Activated T-cell treated with anti-CD3 and anti-CD28 coated beads for 48 hours (primary cell): ENCODE measurements around the gene PRKAA2.
"Not testable (repeated sequence)": the region's sequence is repeated elsewhere in the genome, so short reads cannot be mapped to it uniquely, and the experiment has no call there.

Source experiments
- DNase-seq: peaks from one replicate; pipeline ENCODE4 v3.0.0-alpha.2; 2020; ENCODE audit warnings: low read depth

Gene PRKAA2

GRCh38 chr1:56644919-56645676 is at the start of gene PRKAA2:
Gene PRKAA2, plus strand, starts transcription at chr1:56645314. Its CDS starts 74 bp downstream, at chr1:56645388.
- DNase-seq = no peak

- not testable (repeated sequence) for DNase-seq
These were observed 49.5 kb upstream of the PRKAA2 start for GRCh38 chr1:56595397-56596191.

- DNase-seq = not testable (repeated sequence)
These were observed 35.0 kb upstream of the PRKAA2 start for GRCh38 chr1:56610097-56610496.

- not testable (repeated sequence) for DNase-seq
These were observed 34.3 kb upstream of the PRKAA2 start for GRCh38 chr1:56610770-56611169.

GRCh38 chr1:56617141-56617540 is 28.0 kb upstream of the PRKAA2 start:
- DNase-seq = no peak

- DNase-seq = no peak
These were observed 19.2 kb upstream of the PRKAA2 start for GRCh38 chr1:56625819-56626440.

- DNase-seq = no peak
These were observed 18.6 kb upstream of the PRKAA2 start for GRCh38 chr1:56626546-56626945.

- DNase-seq = no peak
These were observed 18.0 kb upstream of the PRKAA2 start for GRCh38 chr1:56627019-56627635.

- DNase-seq = no peak
These were observed 17.5 kb upstream of the PRKAA2 start for GRCh38 chr1:56627636-56628039.

- no peak for DNase-seq
These were observed 14.3 kb upstream of the PRKAA2 start for GRCh38 chr1:56630786-56631185.

- no peak for DNase-seq
These were observed 13.2 kb upstream of the PRKAA2 start for GRCh38 chr1:56631901-56632300.

GRCh38 chr1:56634981-56635380 is 10.1 kb upstream of the PRKAA2 start:
- DNase-seq = no peak

- DNase-seq = no peak
These were observed 6.9 kb upstream of the PRKAA2 start for GRCh38 chr1:56638248-56638647.

- DNase-seq = no peak
These were observed 5.9 kb upstream of the PRKAA2 start for GRCh38 chr1:56639211-56639610.

GRCh38 chr1:56643661-56644060 is 1.5 kb upstream of the PRKAA2 start:
- DNase-seq = no peak

GRCh38 chr1:56644064-56644918 is 823 bp upstream of the PRKAA2 start:
- DNase-seq = no peak

- DNase-seq = no peak
These were observed 677 bp downstream of the PRKAA2 start for GRCh38 chr1:56645677-56646305.

- DNase-seq = no peak
These were observed 1.5 kb downstream of the PRKAA2 start for GRCh38 chr1:56646611-56647010.

- no peak for DNase-seq
These were observed 2.0 kb downstream of the PRKAA2 start for GRCh38 chr1:56647106-56647505.

- DNase-seq = no peak
These were observed 3.4 kb downstream of the PRKAA2 start for GRCh38 chr1:56648546-56648945.
